HG02678 (cell line): ENCODE data around the gene PLEKHG7.
"Not testable (repeated sequence)": the region's sequence is repeated elsewhere in the genome, so short reads cannot be mapped to it uniquely, and the experiment has no call there.

Experiments
- ATAC-seq: cut with Tn5 transposase; IDR thresholded peaks from one replicate; pipeline ENCODE4 v1.9.1; 2021; ENCODE audit warnings: mild to moderate bottlenecking, moderate library complexity; ENCODE audit not compliant: unreplicated experiment

Gene PLEKHG7

GRCh38 chr12:92745856-92746550 is 43.2 kb downstream of the PLEKHG7 start:
- ATAC-seq: no peak

GRCh38 chr12:92747151-92747550 is 44.4 kb downstream of the PLEKHG7 start:
- no peak for ATAC-seq

GRCh38 chr12:92749691-92750090 is 46.9 kb downstream of the PLEKHG7 start:
- ATAC-seq: not testable (repeated sequence)

GRCh38 chr12:92753976-92754885 is 51.4 kb downstream of the PLEKHG7 start:
- ATAC-seq: no peak

GRCh38 chr12:92756898-92757596 is 54.3 kb downstream of the PLEKHG7 start:
- ATAC-seq: no peak

- ATAC-seq: no peak
Measured at GRCh38 chr12:92757597-92758121, 54.9 kb downstream of the PLEKHG7 start.

GRCh38 chr12:92759634-92760268 is 57.0 kb downstream of the PLEKHG7 start:
- no peak for ATAC-seq

- no peak for ATAC-seq
Measured at GRCh38 chr12:92762773-92763172, 60.0 kb downstream of the PLEKHG7 start.

GRCh38 chr12:92764831-92765230 is 62.0 kb downstream of the PLEKHG7 start:
- no peak for ATAC-seq

- ATAC-seq: no peak
Measured at GRCh38 chr12:92765871-92766270, 63.1 kb downstream of the PLEKHG7 start.

- ATAC-seq: peak; percentile 88
Measured at GRCh38 chr12:92769124-92769901, 66.5 kb downstream of the PLEKHG7 start.

- ATAC-seq: no peak
Measured at GRCh38 chr12:92771001-92771400, 68.2 kb downstream of the PLEKHG7 start.

GRCh38 chr12:92775416-92775815 is 72.6 kb downstream of the PLEKHG7 start:
- no peak for ATAC-seq

GRCh38 chr12:92778525-92778924 is 75.7 kb downstream of the PLEKHG7 start:
- no peak for ATAC-seq

- ATAC-seq: no peak
Measured at GRCh38 chr12:92779902-92780301, 77.1 kb downstream of the PLEKHG7 start.

GRCh38 chr12:92784356-92784755 is 81.6 kb downstream of the PLEKHG7 start:
- no peak for ATAC-seq

- ATAC-seq: peak; percentile 98
Measured at GRCh38 chr12:92784797-92785562, 82.2 kb downstream of the PLEKHG7 start.

- ATAC-seq: no peak
Measured at GRCh38 chr12:92785563-92785950, 82.8 kb downstream of the PLEKHG7 start.

GRCh38 chr12:92786045-92786444 is 83.3 kb downstream of the PLEKHG7 start:
- no peak for ATAC-seq
